HG03066 (cell line): ENCODE data around the gene SLC27A1.
"Not testable (repeated sequence)": the region's sequence is repeated elsewhere in the genome, so short reads cannot be mapped to it uniquely, and the experiment has no call there.

Experiments
- ATAC-seq: cut with Tn5 transposase; IDR thresholded peaks from one replicate; pipeline ENCODE4 v1.9.1; 2021; ENCODE audit warnings: low read depth; ENCODE audit not compliant: unreplicated experiment

SLC27A1 gene

GRCh38 chr19:17532557-17532956 is 62.2 kb downstream of the SLC27A1 start:
- no peak for ATAC-seq

- ATAC-seq, result no peak
These were observed 64.4 kb downstream of the SLC27A1 start for GRCh38 chr19:17534767-17535166.

GRCh38 chr19:17536955-17537354 is 66.6 kb downstream of the SLC27A1 start:
- no peak for ATAC-seq

- ATAC-seq, result no peak
These were observed 68.4 kb downstream of the SLC27A1 start for GRCh38 chr19:17538684-17539237.

- no peak for ATAC-seq
These were observed 69.2 kb downstream of the SLC27A1 start for GRCh38 chr19:17539238-17540117.

- no peak for ATAC-seq
These were observed 69.8 kb downstream of the SLC27A1 start for GRCh38 chr19:17540174-17540573.

GRCh38 chr19:17541184-17541759 is 70.9 kb downstream of the SLC27A1 start:
- ATAC-seq, result no peak

GRCh38 chr19:17542042-17542441 is 71.7 kb downstream of the SLC27A1 start:
- ATAC-seq, result no peak

- ATAC-seq, result no peak
These were observed 72.7 kb downstream of the SLC27A1 start for GRCh38 chr19:17542793-17543582.

GRCh38 chr19:17543986-17544385 is 73.7 kb downstream of the SLC27A1 start:
- ATAC-seq, result no peak

GRCh38 chr19:17544418-17544817 is 74.1 kb downstream of the SLC27A1 start:
- no peak for ATAC-seq

- no peak for ATAC-seq
These were observed 77.8 kb downstream of the SLC27A1 start for GRCh38 chr19:17548145-17548544.

GRCh38 chr19:17549085-17549740 is 78.9 kb downstream of the SLC27A1 start:
- ATAC-seq, result no peak

GRCh38 chr19:17550076-17550667 is 79.8 kb downstream of the SLC27A1 start:
- ATAC-seq, result no peak

- not testable (repeated sequence) for ATAC-seq
These were observed 82.4 kb downstream of the SLC27A1 start for GRCh38 chr19:17552735-17553134.

- ATAC-seq, result no peak
These were observed 82.9 kb downstream of the SLC27A1 start for GRCh38 chr19:17553256-17553655.

GRCh38 chr19:17554968-17555479 is 84.7 kb downstream of the SLC27A1 start:
- no peak for ATAC-seq

- peak; percentile 86 for ATAC-seq
These were observed 85.2 kb downstream of the SLC27A1 start, which contains the start of gene COLGALT1 for GRCh38 chr19:17555480-17555928. COLGALT1 (plus strand) TSS chr19:17555649; CDS start chr19:17555714, 65 bp downstream.
